ENCODE results near the gene MEX3B. TPM values are rescaled to one million over a fixed set of nuclear protein-coding genes. Genes with fewer than 3 reads are reported as not detected.

The MEX3B gene
- total RNA-seq: 0.44 and 0.66 TPM in 2 replicates

DNA sequence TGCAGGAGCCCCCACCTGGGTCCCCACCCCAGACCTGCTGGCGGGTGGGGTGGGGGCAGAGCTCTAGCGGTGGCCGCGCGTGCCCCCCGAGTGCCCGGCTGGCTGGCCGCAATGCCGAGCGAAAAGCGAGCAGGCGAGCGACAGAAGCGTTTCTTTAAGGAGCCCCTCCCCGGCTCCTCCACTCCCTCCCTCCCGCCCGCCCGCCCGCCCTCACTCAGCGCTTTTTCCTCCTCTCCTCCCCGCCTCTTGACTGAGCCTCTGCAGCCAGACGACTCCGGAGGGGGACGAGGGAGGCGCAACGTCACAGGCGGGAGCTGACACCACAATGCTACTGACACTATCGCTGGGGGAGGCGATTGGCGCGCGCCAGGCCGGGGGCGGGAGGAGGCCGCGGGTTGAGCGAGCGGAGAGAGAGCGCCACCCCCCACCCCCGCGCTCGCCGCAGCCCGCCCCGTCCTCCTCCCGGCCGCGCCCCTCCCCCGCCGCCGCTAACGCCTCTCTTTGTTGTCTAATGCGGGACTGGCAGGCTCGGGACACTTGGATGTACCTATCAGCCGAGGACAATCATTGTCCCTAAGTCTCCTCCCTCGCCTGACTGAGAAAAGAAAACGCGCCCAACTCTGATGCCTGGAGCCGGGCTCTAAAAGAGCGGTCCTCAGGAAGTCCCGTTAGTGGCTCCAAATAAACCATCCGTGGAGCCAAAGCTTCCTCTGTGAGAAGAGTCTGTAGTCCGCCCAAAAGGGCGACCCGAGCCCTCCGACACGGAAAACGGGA, at the start of gene MEX3B:
TSS of gene MEX3B (minus strand) at position 127 of the 774 bp plus-strand sequence. CDS start 313 bp downstream, outside the sequence.
- intact Hi-C loops (cut with micrococcal nuclease): loop anchor here (1.0 to 10.0 kb wide), 8 partner anchors 63 to 1349 kb away; partner anchors contain the start of genes ABHD17C, BTBD1, EFL1 and SAXO2

DNA sequence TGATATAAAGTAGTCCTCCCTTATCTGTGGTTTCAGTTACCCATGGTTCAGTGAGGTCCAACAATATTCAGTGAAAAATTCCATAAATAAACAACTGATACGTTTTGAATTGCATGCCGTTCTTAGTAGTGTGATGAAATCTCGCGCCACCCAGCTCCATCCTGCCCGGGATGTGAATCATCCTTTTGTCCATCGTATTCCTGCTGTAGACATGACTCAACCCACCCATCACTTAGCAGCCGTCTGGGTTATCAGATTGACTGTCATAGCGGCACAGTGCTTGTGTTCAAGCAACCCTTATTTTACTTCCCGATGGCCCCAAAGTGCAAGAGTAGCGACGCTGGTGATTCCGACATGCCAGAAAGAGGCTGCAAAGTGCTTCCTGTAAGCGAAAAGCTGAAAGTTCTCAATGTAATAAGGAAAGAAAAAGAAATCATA, 48.0 kb upstream of the MEX3B start:
- intact Hi-C loops (cut with micrococcal nuclease): no loop called here

DNA sequence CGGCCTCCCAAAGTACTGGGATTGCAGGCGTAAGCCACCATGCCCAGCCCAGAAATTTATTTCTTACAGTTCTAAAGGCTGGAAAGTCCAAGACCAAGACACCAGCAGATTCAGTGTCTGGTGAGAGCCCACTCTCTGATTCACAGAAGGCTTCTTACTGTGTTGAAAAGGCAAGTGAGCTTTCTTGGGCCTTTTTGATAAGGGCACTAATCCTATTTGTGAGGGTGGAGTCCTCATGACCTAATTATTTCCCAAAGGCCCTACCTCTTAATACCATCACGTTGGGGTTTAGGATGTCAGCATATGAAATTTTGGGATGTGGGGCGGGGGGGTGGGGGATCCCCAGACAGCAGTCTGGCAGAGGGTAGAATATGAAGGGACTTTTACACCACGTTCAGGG, 47.5 kb upstream of the MEX3B start:
- intact Hi-C loops (cut with micrococcal nuclease): no loop called here

DNA sequence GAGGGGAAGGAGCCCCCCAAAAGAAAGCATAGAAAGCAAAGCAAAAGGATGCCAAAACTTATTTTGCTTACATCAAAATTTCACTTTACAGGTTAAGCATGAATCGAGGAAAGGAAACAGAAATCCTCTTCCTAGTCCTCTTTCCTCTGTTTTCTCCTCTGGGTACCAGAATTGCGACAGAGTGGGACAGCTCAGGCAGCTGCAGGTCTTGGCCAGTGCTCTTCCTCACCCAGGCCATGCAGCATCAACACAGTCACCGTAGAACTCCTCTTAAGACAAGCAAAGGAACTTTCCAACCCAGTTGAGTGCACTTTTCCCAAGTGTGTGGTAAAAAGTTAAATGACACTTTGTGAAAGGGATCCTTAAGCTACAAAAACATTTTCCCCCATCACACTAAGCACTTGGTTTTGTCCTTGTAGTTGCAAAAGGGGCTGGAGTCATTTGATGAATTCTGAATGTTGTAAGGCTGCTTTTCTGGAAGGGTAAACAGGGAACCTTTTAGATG, 45.9 kb upstream of the MEX3B start:
- intact Hi-C loops (cut with micrococcal nuclease): no loop called here

DNA sequence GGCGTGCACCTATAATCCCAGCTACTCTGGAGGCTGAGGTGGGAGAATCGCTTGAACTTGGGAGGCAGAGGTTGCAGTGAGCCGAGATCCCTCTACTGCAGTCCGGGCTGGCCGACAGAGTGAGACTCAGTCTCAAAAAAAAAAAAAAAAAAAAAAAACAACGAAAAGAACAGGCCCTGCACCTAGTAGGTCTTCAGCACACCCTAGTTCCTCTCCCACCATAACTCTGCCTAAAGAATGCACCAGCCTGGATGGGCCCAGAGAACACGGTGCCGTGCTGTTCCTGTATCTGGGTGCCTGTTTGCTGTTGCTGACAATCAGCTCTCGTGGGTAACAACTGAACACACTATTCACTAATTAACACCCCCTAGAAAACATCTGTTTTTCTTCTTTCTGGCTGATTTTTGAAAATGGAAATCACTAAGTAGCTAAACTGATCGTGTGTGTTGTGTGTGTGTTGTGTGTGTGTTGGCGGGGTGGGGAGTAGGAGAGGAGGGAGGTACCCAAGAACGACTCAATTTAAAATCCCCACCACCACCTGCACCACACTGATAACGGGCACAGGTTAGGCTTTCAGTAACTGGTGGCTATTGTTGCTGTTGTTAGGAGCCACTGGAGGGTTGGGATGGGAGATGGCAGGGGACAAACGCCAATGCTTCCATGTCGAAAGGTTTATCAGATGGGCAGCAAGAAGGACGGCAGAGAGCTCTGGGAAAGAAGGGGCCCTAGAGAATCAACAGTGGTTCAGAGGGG, 40.6 kb upstream of the MEX3B start:
- intact Hi-C loops (cut with micrococcal nuclease): no loop called here

DNA sequence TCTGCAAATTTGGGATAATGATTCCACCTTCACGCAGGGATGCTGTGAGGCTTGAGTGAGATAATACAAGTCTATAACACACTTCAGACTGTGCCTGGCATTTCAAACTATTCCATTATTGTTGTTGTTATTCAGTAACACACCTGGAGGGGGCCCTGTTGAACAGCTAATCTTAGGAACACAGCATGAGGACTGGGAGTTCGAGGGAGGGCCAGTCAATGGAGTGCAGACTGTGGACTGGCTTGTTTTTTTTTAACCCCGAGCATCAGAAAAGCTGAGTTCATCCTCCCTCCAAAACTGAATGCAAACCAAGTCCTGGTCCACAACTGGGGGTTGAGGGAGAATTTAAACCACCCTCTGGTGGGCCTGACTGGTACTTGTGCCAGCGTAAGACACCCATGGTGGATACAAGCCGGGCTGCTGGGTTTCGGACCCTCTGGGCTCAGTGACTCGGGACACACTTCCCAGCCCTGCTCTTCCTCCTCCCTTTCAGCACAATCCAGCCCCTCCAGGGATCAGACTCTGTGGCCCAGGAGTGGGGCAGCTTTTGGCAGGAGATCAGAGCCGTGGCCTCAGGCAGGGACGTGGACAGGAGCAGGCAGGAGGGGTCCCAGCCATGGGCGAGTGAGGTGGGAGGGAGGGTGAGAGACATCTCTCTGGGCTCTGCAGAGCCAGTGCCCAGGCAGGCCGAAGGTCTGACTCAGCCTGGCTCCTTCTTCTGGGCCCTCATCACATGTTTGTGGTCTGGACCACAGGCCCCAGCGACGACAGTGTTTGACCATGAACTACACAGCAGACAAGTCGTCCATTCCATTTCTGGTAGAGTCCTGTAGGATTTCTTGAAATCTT, 36.3 kb upstream of the MEX3B start:
- intact Hi-C loops (cut with micrococcal nuclease): no loop called here

DNA sequence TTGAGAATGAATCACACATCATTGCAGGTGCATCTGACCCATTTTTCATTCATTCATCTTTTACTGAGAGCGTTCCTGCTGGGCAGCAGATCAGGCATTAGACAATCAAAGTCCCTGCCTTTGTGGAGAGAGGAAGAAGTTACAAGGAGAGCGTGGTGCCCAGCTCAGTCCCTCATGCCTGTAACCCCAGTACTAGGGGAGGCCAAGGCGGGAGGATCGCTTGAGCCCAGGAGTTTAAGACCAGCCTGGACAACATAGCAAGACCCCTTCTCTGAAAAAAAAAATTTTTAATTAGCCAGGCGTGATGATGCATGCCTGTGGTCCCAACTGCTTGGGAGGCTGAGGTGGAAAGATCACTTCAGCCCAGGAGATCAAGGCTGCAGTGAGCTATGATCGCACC, 35.0 kb upstream of the MEX3B start:
- intact Hi-C loops (cut with micrococcal nuclease): no loop called here

DNA sequence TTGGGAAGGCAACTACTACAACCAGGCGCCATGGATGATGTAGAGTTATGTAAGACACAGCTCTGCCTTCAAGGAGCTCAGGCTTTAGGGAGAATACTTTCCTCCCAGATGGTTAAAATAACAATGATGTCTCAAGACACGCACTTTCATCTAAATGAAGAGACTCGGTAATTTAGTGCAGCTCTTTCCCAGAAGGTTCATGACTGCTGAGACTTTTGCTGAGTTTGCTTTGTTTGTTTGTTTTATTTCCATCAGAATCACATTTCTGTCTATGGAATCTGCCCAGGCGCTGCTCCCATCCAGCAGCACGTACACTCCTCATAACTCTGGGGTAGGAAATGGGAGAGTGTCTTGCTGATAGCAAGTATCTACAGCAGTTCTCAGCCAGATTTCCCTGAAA, 33.9 kb upstream of the MEX3B start:
- intact Hi-C loops (cut with micrococcal nuclease): no loop called here

DNA sequence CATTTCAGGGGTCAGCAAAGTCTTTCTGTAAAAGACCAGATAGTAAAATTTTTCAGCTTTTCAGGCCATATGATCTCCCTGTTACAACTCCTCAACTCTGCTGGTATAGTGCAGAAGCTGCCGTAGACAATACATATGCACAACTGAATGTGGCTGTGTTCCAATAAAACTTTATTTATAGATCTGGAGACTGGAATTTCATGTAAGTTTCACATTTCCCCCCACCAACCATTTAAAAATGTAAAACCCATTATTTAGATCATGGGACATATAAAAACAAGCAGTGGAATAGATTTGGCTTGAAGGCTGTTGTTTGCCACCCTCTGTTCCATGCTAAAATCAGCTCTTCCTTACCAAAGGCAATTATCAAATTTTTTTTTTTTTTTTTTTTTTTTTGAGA, 28.8 kb upstream of the MEX3B start:
- intact Hi-C loops (cut with micrococcal nuclease): no loop called here

DNA sequence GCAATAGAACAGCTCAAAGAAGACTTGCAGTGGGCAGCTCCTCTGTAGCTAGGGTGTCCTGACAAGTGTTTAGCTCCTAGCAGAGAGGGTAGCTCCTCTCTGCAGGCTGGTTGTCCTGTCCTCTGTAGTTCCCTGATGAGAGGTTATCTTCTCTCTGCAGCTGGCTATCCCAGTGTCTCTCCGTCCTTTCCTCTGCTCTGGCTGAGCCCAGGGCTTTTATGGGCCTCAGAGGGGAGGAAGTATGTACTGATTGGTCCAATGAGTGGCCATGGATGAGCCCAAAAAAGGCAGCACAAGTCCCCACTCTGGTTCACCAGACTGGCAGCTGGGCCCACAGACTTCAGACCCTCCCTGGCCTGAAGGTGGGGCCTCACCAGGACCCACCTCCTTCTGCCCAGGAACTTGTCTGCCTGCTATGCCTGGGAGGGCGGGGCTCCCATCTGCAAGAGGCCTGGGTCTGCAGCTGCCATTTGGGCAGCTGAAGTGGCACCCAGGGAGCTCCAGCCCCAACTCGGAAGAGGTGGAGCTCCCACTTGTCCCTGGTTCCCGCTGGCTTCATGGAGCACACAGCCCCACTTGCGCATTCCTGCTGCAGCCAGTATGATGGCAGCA, 27.2 kb upstream of the MEX3B start:
- intact Hi-C loops (cut with micrococcal nuclease): no loop called here

DNA sequence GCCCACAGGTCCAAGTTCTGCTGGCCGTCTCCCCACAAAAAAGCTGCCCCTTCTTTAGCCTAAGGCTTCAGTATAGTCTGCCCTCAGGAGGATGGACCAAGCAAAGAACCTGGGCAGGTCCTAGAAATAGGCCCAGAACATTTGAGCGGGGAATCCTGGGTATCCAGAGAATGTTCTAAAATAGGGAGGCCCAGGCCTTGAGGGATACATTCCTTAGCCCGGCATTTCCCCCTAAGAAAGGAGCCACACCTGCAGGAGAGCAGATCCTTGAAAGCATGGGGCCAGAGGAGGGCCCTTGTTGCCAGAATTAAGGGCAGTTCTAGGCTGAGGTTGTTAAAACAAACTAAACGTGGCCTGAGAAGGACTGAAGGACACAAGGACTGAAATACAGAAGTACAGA, 20.6 kb upstream of the MEX3B start:
- intact Hi-C loops (cut with micrococcal nuclease): no loop called here

DNA sequence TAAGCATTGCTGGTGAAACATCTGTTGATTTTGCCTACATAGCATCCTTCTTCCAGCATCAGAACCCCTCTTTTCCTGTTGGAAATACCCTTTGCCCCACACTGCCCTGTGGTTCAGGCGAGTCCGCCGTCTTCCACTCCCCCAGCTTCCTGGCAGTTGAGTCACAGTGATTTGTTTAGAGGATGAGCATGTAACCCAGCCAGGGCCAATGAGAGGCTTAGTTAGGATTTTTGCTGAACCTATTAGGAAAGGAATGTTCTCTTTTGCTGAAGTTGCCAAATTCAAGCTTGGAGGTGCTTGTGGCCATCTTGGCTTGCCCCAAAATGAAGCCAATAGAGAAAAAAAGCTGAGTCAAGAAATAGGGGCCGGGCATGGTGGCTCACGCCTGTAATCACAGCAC, 19.0 kb upstream of the MEX3B start:
- intact Hi-C loops (cut with micrococcal nuclease): no loop called here

DNA sequence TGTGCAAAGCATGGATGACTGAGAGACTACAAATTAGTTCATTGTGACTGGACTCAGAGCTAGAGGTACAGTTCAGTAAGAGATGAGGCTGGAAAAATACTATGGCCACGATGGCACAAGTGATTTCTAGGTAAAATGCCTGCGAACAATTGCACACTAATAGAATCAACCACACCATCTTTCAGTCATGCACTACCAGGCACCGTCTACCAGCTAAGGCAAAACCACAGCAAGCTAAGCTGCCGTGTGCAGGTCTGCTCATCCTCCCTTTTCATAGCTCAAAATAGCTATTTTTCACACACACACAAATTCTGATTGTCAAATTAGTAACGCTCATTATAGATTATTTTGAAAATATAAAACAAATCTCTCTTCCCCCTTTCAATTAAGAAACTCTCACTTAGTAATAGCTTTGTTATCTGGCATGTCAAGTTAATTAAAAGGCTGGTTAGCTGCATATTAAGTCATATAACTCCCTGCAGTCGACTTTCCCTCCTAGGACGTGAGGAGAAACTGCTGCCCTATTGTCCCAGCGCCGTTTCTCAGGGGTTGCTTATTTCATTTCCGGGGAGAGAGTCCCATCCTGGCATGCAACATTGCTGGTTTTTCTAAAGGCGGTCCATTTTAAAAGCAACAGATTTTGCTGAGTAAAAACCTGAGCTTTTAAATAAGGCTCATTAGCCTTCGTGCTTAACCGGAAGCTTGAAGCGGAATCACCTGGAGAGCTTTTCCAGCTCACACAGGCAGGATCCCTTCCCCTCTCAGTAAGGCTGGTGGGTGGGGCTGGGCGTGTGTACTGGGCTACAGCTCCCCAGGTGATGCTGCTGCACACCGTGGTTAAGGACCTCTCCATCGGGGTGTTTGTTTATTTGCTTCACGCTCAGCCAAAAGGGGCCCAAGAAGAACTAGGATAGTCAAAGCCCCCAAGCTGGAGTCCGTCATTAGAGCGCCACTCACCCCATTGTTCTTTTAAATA, 16.9 kb upstream of the MEX3B start:
- intact Hi-C loops (cut with micrococcal nuclease): no loop called here

DNA sequence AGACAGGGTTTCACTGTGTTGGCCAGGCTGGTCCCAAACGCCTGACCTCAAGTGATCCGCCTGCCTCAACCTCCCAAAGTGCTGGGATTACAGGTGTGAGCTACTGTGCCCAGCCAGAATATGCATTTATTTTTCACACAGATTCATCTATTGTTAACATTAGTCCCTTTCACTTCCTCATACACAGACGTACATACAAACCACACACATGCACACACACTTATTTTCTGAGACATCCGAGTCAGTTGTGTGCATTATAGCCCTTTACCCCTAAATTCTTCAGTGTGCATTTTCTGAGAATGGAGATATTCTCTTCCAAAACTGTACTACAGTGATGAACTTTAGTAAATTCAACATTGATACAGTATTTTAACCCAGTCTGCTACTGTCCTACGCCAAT, 15.0 kb upstream of the MEX3B start:
- intact Hi-C loops (cut with micrococcal nuclease): no loop called here

DNA sequence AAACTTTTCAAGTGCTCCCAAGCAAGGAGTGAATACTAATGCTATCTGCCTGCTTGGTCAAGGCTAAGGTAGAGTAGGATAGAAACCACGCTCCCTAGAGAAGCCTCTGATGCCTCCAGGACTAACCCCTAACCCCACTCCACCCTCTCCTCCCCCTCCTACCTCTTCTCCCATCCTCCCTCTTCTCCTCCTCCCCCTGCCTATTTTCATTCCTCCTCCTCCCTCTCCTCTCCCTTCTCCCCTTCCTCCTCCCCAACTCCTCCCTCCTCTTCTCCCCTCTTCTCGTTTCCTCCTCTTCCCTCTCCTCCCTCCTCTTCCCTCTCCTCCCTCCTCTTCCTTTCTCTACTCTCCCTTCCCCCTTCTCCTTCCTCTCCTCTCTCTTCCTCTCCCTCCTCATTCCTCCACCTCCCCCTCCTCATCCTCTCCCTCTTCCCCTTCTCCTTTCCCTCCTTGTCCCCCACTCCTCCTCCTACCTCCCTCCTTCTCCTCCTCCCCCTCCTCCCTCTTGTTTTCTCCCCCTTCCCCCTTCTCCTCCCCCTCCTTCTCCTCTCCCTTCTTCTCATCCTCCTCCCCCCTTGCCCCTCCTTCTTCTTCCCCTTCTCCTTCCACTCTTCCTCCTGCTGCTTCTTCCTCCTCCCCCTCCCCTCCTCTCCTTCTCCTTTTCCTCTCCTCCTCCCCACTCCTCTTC, 12.8 kb upstream of the MEX3B start:
- intact Hi-C loops (cut with micrococcal nuclease): no loop called here

DNA sequence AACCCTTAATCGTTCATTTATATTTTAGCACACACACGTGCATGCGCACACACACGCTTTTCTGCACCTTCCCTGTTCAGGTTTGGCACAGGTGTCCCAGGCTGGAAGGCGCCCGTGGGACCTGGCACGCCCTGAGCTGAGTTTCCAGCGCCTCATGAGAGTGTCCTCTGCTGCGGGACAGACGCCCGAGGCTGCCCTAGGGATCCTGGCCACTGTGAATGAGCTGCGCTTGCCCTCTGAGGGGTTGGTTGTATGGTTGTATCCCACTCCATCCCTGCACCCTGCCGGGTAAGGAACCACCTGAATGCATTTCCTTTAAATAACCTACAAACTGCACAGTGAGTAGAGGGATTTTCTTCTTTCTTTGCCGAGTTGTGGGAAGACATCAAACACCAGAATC, 12.2 kb upstream of the MEX3B start:
- intact Hi-C loops (cut with micrococcal nuclease): no loop called here

DNA sequence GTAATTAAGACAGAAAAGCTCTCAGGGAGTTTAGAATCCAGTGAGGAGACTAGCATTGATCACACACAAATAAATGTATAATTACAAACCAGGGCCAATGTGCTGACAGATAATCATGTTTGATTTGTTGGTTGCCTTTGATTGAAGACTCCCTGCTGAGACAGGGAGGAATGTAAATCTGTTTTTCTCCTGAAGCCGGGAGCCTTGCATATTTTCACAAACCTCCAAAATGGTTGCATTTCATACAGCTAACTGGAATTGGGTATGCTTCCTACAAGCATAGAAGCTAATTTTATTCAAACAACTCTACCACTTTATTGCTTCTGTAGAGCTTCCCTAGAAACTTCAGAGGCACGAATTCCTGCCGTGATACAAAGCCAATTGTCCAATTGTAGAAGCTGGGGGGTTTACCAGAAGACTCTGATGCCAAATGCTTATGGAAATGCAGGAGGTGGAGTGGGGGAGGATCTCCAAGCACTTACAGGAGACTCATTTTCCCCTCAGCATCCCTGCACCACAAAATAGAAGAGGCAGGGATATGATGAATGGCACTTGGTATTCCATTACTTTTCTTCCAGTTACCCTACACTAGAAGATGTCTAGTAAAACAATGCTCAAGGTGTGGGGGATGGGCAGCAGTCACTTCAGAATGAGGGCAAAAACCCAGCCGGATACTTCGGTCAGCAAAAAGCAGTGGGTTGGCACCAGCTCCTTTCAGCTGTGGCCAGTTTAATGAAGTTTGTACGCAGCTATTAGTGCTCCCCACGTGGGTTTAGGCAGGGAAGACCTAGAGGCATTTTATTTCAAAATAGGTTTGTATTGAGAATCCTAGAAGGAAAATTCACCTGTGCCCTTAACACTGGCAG, 11.4 kb upstream of the MEX3B start:
- intact Hi-C loops (cut with micrococcal nuclease): no loop called here

DNA sequence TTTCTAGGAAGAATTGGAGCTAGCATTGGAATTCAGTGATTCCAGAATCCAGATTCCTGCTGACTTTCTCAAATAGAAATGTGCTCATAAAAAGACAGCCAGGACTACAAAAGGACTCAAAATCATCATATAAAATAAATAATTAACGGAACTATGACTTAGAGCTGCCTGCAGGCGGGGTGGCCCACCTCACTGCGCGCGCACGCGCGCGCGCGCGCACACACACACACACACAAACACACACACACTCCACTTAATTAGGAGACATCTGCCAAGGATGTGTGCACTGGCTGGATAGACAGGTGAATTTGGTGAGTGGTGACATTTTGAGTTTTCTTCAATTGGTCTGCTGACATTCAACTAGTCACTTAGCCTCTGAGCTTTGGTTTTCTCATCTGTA, 6.9 kb upstream of the MEX3B start:
- intact Hi-C loops (cut with micrococcal nuclease): no loop called here

Measured in T-helper 1 cell treated with Interleukin-12 subunit alpha and Interleukin-12 subunit beta and Interleukin-4 antibody, amounts not matched to agents 30 ng/mL and 1 ng/mL, for 36 hours (primary cell).